IPS-18a (cell line): ENCODE measurements around the gene TRAP1.

Source experiments
- H3K27ac ChIP-seq: one replicate; pipeline ENCODE4 v1.5.1; 2013; ENCODE audit warnings: low read length
- H3K27me3 ChIP-seq: one replicate; pipeline ENCODE4 v1.6.1; 2013; ENCODE audit warnings: mild to moderate bottlenecking, low read length; ENCODE audit not compliant: control insufficient read depth, insufficient read depth
- H3K36me3 ChIP-seq: one replicate; pipeline ENCODE4 v1.6.1; 2013; ENCODE audit warnings: low read depth, low read length; ENCODE audit not compliant: control insufficient read depth
- H3K4me1 ChIP-seq: one replicate; pipeline ENCODE4 v1.6.1; 2013; ENCODE audit warnings: low read depth, low read length; ENCODE audit not compliant: control insufficient read depth
- H3K4me3 ChIP-seq: one replicate; pipeline ENCODE4 v1.5.1; 2013; ENCODE audit warnings: low read length
- H3K9ac ChIP-seq: one replicate; pipeline ENCODE4 v1.6.1; 2013; ENCODE audit warnings: mild to moderate bottlenecking, low read length, moderate library complexity
- H3K9me3 ChIP-seq: one replicate; pipeline ENCODE4 v1.6.1; 2013; ENCODE audit warnings: low read depth, low read length; ENCODE audit not compliant: control insufficient read depth

Gene TRAP1

DNA sequence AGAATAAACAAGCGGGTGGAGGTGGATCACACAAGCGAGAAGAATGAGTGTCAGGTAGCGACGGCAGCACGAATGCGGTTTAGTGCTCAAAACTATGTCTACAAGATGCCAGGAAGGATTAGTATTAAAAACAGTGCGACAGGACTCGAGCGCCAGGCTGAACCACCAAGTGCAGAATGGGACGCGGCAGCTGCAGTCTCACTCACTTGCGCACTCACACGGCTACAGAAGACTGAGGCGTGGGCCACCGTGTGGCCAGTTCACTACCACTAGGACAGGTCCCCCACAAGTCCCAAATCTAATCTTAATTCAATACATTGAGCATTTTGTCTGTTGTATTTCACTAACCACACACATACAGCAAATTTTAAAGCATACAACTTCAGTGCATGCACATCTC lies 35.7 kb upstream of the TRAP1 start:
- no peaks in the 10 kb centered on the region for H3K4me1 ChIP-seq
- H3K27me3 ChIP-seq, result no peaks in the 10 kb centered on the region
- H3K9me3 ChIP-seq, result no peaks in the 10 kb centered on the region
- H3K4me3 ChIP-seq, result no peak overlapping the region
- H3K36me3 ChIP-seq, result peaks cover 51% of the 10 kb centered on the region
- no peak overlapping the region for H3K27ac ChIP-seq
- no peak overlapping the region for H3K9ac ChIP-seq

DNA sequence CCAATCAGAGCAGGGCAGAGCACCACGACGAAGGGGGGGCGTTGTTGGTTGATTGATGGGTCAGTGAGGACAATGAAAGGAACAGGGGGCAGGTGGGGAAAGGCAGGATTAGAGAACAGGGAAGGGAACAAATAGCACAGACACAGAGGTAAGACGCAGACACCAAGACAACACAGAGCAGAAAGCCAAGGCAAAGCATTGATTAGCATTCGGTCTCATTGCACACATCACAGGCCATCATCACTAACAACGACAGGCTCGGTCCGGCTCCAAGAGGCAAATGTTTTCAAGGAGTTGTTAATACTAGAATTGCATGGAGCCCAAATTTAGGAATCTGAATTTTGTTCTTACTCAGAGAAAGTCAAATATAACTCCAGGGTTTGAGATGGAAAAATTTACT lies 34.6 kb upstream of the TRAP1 start:
- no peak overlapping the region for H3K9ac ChIP-seq
- no peaks in the 10 kb centered on the region for H3K9me3 ChIP-seq
- no peak overlapping the region for H3K27ac ChIP-seq
- H3K4me1 ChIP-seq, result no peaks in the 10 kb centered on the region
- no peaks in the 10 kb centered on the region for H3K27me3 ChIP-seq
- H3K4me3 ChIP-seq, result no peak overlapping the region
- peaks cover 46% of the 10 kb centered on the region for H3K36me3 ChIP-seq

DNA sequence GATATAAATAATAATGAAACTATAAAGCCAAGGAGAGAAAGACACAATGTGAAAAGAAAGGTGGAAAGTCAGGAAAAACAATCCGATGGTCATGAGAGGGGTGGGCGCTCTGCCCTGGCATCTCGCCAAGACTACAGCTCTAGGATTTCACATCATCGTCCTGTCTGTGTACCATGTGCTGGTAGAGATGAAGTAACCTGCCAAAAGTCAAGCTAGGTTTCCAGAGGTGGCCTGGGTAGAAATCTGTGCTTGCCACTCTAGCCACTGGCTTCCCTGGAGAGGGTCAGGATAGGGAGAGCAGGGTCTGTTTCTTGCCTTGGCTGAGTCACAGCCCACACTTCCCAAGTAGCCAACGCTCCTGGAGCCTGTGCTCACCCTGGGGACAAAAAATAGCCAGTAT lies 31.0 kb upstream of the TRAP1 start:
- Histone ChIP-seq H3K4me3 (no peak overlapping the region), H3K9ac (no peak overlapping the region), H3K27me3 (no peaks in the 10 kb centered on the region), H3K27ac (no peak overlapping the region), H3K4me1 (no peaks in the 10 kb centered on the region), H3K9me3 (no peaks in the 10 kb centered on the region), H3K36me3 (peaks cover 52% of the 10 kb centered on the region)

DNA sequence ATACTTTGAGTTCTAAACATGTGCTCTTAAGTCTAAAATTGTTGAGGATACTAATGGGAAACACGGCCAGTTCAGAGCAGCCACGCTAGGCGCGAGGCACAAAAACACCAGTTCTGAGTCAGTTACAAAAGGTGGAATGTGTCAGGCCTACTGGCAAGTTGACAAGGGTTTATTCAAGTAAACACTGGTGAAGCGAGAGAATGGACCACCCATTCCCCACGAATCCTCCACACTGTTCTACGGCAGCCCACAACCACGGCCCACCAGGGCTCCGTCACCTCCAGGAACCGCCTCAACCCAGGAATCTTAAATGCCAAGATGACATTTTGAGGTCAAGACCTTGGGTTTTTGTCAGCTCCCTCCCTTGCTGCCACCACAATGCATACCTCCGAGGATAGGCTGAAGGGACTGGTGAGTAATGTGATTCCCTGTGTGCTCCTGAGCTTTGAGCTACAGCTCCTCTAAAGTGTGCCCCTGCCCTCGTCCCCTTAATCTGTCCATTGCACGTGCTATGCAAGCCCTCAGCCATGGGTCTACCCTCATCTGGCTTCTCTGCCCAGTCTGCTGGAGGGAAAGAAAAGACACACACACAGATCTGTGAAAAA lies 28.5 kb upstream of the TRAP1 start:
- H3K9me3 ChIP-seq, result no peaks in the 10 kb centered on the region
- H3K4me3 ChIP-seq, result no peak overlapping the region
- H3K27me3 ChIP-seq, result no peaks in the 10 kb centered on the region
- H3K36me3 ChIP-seq, result peaks cover 61% of the 10 kb centered on the region
- no peak overlapping the region for H3K27ac ChIP-seq
- no peak overlapping the region for H3K9ac ChIP-seq
- no peaks in the 10 kb centered on the region for H3K4me1 ChIP-seq

DNA sequence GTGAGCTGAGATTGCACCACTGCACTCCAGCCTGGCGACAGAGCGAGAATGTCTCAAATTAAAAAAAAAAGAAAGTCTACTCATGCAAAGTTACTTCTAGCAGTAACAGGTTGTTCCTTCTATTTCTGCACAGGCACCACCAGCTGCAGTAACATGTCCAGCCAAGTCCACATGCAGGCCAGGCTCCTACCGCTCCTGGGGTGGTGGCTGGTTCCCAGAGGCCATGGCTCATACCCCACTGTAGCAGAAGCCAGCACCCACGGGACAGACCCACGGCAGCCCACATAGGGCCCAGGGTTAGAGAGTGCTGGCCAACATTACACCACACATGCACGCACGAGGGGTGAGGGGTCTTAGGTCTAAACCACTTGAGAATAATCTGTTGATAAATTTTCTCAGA lies 26.7 kb upstream of the TRAP1 start:
- Histone ChIP-seq H3K27me3 (no peaks in the 10 kb centered on the region), H3K9me3 (no peaks in the 10 kb centered on the region), H3K9ac (no peak overlapping the region), H3K27ac (no peak overlapping the region), H3K4me1 (no peaks in the 10 kb centered on the region), H3K36me3 (peaks cover 65% of the 10 kb centered on the region), H3K4me3 (no peak overlapping the region)

DNA sequence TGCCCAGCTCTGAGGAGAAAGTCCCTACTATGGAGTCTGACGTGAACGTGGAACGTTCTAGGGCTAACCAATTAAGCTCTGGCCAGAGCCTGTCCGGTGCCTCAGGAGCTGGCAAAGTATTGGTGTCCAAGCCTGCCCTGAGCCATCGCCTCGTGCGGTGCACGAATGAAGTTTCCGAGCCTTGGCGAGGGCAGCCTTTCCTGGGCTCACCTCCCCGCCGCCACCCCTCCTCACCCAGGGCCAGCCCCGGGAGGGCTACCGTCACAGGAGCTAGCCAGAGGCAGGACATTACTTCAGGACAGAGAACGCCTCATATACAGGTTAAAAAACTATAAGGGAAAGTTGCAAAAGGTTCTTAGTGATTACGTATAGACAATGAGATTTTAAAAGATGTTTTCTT lies 23.6 kb upstream of the TRAP1 start:
- H3K27me3 ChIP-seq, result no peaks in the 10 kb centered on the region
- no peak overlapping the region for H3K4me3 ChIP-seq
- H3K4me1 ChIP-seq, result peaks cover 3% of the 10 kb centered on the region
- H3K27ac ChIP-seq, result no peak overlapping the region
- no peak overlapping the region for H3K9ac ChIP-seq
- H3K36me3 ChIP-seq, result peaks cover 74% of the 10 kb centered on the region
- H3K9me3 ChIP-seq, result no peaks in the 10 kb centered on the region

DNA sequence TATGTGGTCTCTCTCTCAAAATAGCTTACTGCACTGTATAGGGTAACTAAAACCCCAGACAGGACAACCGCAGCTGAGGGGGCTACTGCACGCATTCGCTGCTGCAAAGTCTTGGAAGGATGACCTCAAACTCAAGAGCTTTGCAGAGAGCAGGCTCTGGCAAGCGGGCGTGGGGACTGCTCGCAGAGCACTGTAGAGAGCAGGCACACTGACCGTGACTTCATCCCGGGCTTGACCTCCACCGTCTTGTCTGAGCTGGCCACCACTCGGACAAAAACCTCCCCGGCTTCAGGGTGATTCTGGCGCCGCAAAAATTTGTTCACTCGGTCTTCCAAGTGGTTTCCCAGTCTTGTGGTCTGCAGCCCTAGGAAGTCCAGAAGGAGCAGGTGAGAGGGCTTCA lies 22.9 kb upstream of the TRAP1 start:
- H3K9ac ChIP-seq, result no peak overlapping the region
- H3K4me3 ChIP-seq, result no peak overlapping the region
- H3K4me1 ChIP-seq, result peaks cover 3% of the 10 kb centered on the region
- no peaks in the 10 kb centered on the region for H3K9me3 ChIP-seq
- peaks cover 76% of the 10 kb centered on the region for H3K36me3 ChIP-seq
- no peaks in the 10 kb centered on the region for H3K27me3 ChIP-seq
- no peak overlapping the region for H3K27ac ChIP-seq

DNA sequence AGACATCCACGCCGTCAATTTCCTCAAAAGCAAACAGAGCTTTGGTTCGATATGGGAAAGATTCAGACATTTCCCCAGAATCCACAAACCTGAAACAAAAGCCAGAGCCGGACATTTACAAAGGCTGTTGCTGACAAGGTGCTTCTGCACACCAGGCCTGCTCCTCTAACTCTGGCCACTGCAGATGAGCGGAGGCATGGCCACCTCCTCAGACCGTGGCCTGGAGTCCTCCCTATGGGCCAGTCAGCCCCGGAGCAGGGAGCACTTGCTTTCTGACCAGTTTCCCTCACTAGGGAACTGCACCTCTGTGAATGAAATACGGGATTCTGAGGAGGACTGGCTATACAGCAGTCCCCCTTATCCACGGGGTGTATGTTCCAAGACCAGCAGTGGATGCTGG lies 22.3 kb upstream of the TRAP1 start:
- no peak overlapping the region for H3K27ac ChIP-seq

DNA sequence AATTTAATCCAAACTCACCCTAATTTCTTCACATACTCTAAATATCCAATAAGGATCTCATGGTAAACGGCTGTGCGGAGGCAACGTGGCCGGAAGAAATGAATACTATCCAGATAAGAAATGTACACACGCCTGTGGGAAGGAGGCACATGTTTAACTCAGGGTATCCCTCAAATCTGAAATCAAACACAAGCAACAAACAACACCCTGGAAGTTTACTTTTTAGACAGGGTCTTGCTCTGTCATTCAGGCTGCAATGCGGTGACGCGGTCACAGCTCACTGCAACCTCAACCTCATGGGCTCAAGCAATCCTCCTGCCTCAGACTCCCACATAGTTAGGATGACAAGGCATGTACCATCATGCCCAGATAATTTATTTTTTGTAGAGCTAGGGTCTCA lies 21.2 kb upstream of the TRAP1 start:
- no peak overlapping the region for H3K4me3 ChIP-seq
- no peaks in the 10 kb centered on the region for H3K27me3 ChIP-seq
- peaks cover 74% of the 10 kb centered on the region for H3K36me3 ChIP-seq
- H3K9me3 ChIP-seq, result no peaks in the 10 kb centered on the region
- H3K4me1 ChIP-seq, result peaks cover 3% of the 10 kb centered on the region
- H3K27ac ChIP-seq, result no peak overlapping the region
- H3K9ac ChIP-seq, result no peak overlapping the region

More for the DNA sequence above, 22.3 kb upstream of the TRAP1 start:
- Histone ChIP-seq H3K4me1 (peaks cover 3% of the 10 kb centered on the region), H3K9ac (no peak overlapping the region), H3K36me3 (peaks cover 76% of the 10 kb centered on the region), H3K27me3 (no peaks in the 10 kb centered on the region), H3K9me3 (no peaks in the 10 kb centered on the region), H3K4me3 (no peak overlapping the region)

DNA sequence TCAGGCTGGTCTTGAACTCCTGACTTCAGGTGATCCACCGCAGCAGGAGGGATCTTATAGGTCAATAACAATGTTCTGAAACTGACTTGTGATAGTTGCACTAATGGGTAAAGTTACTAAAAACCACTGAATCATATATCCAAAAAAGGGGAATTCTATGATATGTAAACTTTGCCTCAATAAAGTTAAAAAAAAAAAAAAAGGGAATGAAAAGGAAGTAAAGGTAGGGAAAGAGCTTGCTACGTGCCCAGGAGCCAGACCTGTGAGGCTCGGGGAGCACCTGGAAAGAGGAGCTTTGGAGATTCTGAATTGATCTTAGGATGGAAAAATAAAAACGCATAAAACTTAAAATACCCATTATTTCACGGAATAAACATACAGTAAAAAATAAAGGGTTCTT lies 20.8 kb upstream of the TRAP1 start:
- no peaks in the 10 kb centered on the region for H3K27me3 ChIP-seq
- H3K9ac ChIP-seq, result no peak overlapping the region
- no peak overlapping the region for H3K27ac ChIP-seq
- peaks cover 3% of the 10 kb centered on the region for H3K4me1 ChIP-seq
- peaks cover 69% of the 10 kb centered on the region for H3K36me3 ChIP-seq
- no peak overlapping the region for H3K4me3 ChIP-seq
- H3K9me3 ChIP-seq, result no peaks in the 10 kb centered on the region

DNA sequence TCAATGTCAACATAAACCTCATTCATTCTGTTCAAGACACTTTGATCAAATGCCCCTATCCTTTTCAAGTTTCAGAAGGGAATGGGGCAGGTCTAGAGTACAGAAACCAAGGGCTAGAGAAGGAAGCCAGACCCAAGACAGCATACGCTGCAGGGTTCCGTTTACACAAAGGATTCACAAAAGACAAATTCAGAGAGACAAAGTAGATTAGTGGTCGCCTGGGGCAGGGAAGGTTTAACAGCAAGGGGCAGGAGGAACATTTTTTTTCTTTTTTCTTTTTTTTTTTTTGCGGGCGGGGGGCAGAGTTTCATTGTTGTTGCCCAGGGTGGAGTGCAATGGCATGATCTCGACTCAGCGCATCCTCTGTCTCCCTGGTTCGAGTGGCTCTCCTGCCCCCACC lies 19.9 kb upstream of the TRAP1 start:
- Histone ChIP-seq H3K27me3 (no peaks in the 10 kb centered on the region), H3K36me3 (peaks cover 61% of the 10 kb centered on the region), H3K4me3 (no peak overlapping the region), H3K27ac (no peak overlapping the region), H3K9me3 (no peaks in the 10 kb centered on the region), H3K4me1 (peaks cover 3% of the 10 kb centered on the region), H3K9ac (no peak overlapping the region)

DNA sequence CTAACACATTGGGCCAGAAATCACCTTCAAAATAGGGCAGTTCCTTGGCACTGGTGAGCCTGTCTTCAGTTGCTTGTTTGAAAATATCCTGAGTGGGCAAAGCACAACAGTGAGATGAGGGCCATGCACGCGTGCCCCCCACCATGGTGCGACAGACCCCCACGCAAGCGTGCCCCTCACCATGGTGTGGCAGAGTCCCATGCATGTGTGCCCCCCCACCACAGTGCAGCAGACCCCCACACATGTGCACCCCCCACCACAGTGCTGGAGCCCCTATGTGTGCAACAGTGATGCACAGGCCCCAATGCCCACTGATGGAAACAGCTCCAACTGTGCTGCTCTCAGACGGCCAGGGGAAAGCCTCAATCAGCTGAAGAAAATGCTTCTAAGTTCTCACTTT lies 18.8 kb upstream of the TRAP1 start:
- no peak overlapping the region for H3K4me3 ChIP-seq
- no peak overlapping the region for H3K9ac ChIP-seq
- H3K9me3 ChIP-seq, result no peaks in the 10 kb centered on the region
- H3K4me1 ChIP-seq, result peaks cover 3% of the 10 kb centered on the region
- no peak overlapping the region for H3K27ac ChIP-seq
- no peaks in the 10 kb centered on the region for H3K27me3 ChIP-seq
- peaks cover 68% of the 10 kb centered on the region for H3K36me3 ChIP-seq
